Measurements from ENCODE around the gene SH3BP4. TPM values are rescaled to one million over a fixed set of nuclear protein-coding genes. Genes with fewer than 3 reads are reported as not detected.

Gene SH3BP4
- total and polyA plus RNA-seq, 2 of the 8 experiments (the other 6 are each of a cell fraction or from before 2014, with no cell fraction given): 28.3 to 35.4 TPM

- TF ChIP-seq HDAC2 (IDR thresholded peaks at IDR 0.05; ENCODE audit: borderline replicate concordance in 1 of 2, low read depth in 2 of 2, low read length in 2 of 2) (no peak), EP300 (IDR thresholded peaks at IDR 0.05; ENCODE audit: borderline replicate concordance in 1 of 2, low read depth in 2 of 2, low read length in 2 of 2) (no peak), TBP (IDR thresholded peaks at IDR 0.05; ENCODE audit: low read depth, low read length) (no peak), KDM4A (IDR thresholded peaks at IDR 0.05; ENCODE audit: low read depth, low read length, severe bottlenecking) (no peak), SUZ12 (IDR thresholded peaks at IDR 0.05; ENCODE audit: low read length) (no peak), BCL11A (IDR thresholded peaks at IDR 0.05; ENCODE audit: low read depth in 2 of 2, low read length in 2 of 2) (no peak), YY1 (IDR thresholded peaks at IDR 0.05; ENCODE audit: low read depth, low read length) (no peak), HDAC6 (IDR thresholded peaks at IDR 0.05; ENCODE audit: low read depth, low read length) (no peak)
Measured at GRCh38 chr2:234977228-234977679, 25.4 kb downstream of the SH3BP4 start (continued).
